Activated naive CD8-positive, alpha-beta T cell treated with anti-CD3 and anti-CD28 coated beads, Interleukin-2, amount 50 U/mL, for 24 hours (primary cell): ENCODE results near the gene BTN3A1.
"Not testable (repeated sequence)": the region's sequence is repeated elsewhere in the genome, so short reads cannot be mapped to it uniquely, and the experiment has no call there.

ENCODE experiments used
- ATAC-seq: fragments of 150-1000 bp; cut with Tn5 transposase; one replicate; pipeline ENCODE4 v1.10.0; 2021
- DNase-seq: peaks from one replicate; pipeline ENCODE4 v3.0.0; 2021
- H3K27ac Mint-ChIP-seq: one replicate; pipeline ENCODE4 v1.8.0; 2021; ENCODE audit warnings: mild to moderate bottlenecking, mixed read lengths
- H3K27me3 Mint-ChIP-seq: one replicate; pipeline ENCODE4 v1.8.0; 2021; ENCODE audit warnings: mixed read lengths
- H3K36me3 Mint-ChIP-seq: one replicate; pipeline ENCODE4 v1.8.0; 2021; ENCODE audit warnings: low read depth, mixed read lengths
- H3K4me1 Mint-ChIP-seq: one replicate; pipeline ENCODE4 v1.8.0; 2021; ENCODE audit warnings: mixed read lengths
- H3K4me3 Mint-ChIP-seq: one replicate; pipeline ENCODE4 v1.8.0; 2021; ENCODE audit warnings: mild to moderate bottlenecking, moderate library complexity, mixed read lengths
- H3K9me3 Mint-ChIP-seq: one replicate; pipeline ENCODE4 v1.8.0; 2021; ENCODE audit warnings: mixed read lengths

The BTN3A1 gene

DNA sequence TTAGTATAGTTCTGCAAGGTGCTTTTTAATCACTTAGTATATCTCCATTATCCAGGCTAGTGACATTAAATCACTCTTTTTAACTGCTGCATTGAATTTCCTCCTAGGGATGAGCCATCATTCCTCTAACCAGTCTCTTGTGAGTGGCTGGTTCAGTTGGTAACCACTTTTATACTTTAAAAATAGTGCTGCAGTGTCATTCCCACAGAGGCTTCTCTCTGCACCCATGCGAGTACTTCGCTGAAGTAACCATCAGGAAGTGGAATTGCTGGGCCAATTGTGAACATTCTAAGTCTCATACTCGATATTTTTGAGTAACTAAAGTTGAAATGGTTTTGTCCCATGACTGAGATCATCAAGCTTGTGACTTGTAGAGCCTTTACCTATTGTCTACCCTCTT, 35.0 kb upstream of the BTN3A1 start:
- H3K27ac Mint-ChIP-seq = peak overlapping the region; percentile 82
- DNase-seq = no peak
- no peak for ATAC-seq
- no peak overlapping the region for H3K4me3 Mint-ChIP-seq
- no peaks in the 10 kb centered on the region for H3K9me3 Mint-ChIP-seq
- no peaks in the 10 kb centered on the region for H3K27me3 Mint-ChIP-seq
- H3K36me3 Mint-ChIP-seq = peaks cover 24% of the 10 kb centered on the region
- peaks cover 56% of the 10 kb centered on the region for H3K4me1 Mint-ChIP-seq

DNA sequence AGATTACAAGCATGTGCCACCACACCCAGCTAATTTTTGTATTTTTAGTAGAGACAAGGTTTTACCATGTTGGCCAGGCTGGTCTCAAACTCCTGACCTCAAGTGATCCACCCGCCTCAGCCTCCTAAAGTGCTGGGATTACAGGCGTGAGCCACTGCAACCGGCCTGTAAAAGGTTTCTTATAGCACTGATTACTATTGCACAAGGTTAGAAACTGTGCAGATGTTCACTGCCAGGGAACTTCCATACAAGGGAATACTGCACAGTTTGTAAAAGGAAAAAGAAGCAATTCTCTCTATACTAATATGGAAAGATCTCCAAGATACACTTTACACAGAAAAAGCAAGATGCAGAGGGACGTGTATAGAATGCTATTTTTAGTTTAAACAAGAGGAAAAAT, 30.3 kb upstream of the BTN3A1 start:
- not testable (repeated sequence) for DNase-seq, H3K9me3 Mint-ChIP-seq, ATAC-seq, H3K27me3 Mint-ChIP-seq, H3K4me3 Mint-ChIP-seq
- Mint-ChIP-seq H3K4me1 (peaks cover 47% of the 10 kb centered on the region), H3K36me3 (peaks cover 55% of the 10 kb centered on the region), H3K27ac (peak overlapping the region; percentile 48)

DNA sequence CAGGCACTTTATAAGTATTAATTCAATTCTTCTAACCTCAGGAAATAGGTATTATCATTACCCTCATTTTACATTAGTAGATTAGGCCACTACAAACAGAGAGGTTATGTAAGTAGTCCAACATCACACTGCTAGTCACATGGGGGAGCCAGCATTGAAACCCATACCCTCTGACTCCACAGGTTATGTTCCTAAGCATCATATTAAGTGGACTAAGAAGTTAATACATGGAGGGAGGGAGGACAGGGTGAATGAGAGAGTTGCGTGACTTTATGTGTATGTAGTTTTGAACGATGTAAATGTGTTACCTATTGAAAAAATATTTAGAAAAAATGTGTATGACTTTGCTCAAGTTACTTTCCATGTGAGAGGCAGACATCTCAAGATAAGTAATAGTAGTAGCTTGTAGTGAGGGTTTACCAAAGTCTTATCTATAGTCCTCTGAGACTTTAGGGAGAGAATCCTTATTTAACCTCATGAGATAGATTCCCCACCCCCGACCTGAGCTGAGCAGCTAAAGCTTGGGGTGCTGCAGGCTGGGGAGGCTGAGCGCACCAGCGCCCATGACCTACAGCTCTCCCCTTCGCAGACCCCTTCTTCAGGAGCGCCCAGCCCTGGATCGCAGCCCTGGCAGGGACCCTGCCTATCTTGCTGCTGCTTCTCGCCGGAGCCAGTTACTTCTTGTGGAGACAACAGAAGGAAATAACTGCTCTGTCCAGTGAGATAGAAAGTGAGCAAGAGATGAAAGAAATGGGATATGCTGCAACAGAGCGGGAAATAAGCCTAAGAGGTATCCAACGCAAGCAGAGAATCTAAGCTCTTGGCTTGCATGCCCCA, 29.5 kb upstream of the BTN3A1 start:
- Mint-ChIP-seq H3K27ac (peak overlapping the region; percentile 29), H3K4me3 (no peak overlapping the region), H3K9me3 (no peaks in the 10 kb centered on the region), H3K36me3 (peaks cover 54% of the 10 kb centered on the region), H3K4me1 (peaks cover 40% of the 10 kb centered on the region), H3K27me3 (no peaks in the 10 kb centered on the region)
- ATAC-seq (no peak), DNase-seq (no peak)

DNA sequence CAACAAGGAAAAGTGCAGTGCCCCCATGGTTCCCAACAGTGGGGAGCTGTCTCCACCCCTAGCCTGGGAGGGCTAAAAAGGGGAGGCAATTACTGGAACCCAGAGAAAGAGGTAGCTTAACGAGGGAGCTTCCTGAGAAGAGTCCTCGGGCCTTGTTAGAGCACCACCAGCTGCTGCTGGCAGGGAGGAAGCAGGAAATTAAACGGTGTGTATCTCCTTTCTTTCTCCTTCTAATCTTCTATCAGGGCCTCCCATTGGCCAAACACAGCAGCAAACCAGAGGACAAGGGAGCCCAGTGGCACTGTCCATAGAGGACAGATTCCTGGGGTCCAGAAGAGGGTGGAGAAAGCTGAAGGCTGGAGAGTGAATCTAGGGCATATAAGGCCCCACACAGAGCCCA, 26.8 kb upstream of the BTN3A1 start:
- peaks cover 25% of the 10 kb centered on the region for H3K4me1 Mint-ChIP-seq
- ATAC-seq (no peak), DNase-seq (no peak)
- no peaks in the 10 kb centered on the region for H3K9me3 Mint-ChIP-seq
- peak overlapping the region; percentile 3 for H3K27ac Mint-ChIP-seq
- peaks cover 39% of the 10 kb centered on the region for H3K36me3 Mint-ChIP-seq
- no peaks in the 10 kb centered on the region for H3K27me3 Mint-ChIP-seq
- no peak overlapping the region for H3K4me3 Mint-ChIP-seq

DNA sequence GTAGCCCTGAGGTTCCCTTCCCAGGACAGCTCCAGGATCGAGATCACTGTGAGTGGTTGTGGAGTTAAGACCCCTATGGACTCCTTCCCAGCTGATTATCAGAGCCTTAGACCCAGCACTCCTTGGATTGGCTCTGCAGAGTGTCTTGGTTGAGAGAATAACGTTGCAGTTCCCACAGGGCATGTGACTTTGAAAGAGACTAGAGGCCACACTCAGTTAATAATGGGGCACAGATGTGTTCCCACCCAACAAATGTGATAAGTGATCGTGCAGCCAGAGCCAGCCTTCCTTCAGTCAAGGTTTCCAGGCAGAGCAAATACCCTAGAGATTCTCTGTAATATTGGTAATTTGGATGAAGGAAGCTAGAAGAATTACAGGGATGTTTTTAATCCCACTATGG, 24.4 kb upstream of the BTN3A1 start:
- Mint-ChIP-seq H3K4me1 (peaks cover 29% of the 10 kb centered on the region), H3K36me3 (peaks cover 30% of the 10 kb centered on the region)

DNA sequence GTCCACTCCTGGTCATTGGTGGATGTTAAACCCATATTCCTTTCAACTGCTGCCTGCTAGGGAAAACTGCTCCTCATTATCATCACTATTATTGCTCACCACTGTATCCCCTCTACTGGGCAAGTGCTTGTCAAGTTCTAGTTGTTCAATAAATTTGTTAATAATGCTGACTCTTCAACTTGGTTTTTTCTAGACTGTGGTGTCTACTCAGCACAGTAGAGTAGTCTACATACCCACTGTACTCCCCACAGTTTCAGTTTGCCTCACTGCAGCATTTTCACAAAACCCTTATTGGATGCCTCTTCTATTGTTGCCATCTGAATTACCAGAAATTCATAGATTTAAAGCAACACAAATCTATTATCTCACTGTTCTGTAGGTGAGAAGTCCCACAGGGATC, 23.9 kb upstream of the BTN3A1 start:
- peaks cover 31% of the 10 kb centered on the region for H3K4me1 Mint-ChIP-seq
- not testable (repeated sequence) for ATAC-seq, H3K4me3 Mint-ChIP-seq

More for the DNA sequence above, 24.4 kb upstream of the BTN3A1 start:
- no peak overlapping the region for H3K4me3 Mint-ChIP-seq
- H3K27ac Mint-ChIP-seq = no peak overlapping the region
- H3K27me3 Mint-ChIP-seq = no peaks in the 10 kb centered on the region
- ATAC-seq = no peak
- no peak for DNase-seq
- no peaks in the 10 kb centered on the region for H3K9me3 Mint-ChIP-seq

DNA sequence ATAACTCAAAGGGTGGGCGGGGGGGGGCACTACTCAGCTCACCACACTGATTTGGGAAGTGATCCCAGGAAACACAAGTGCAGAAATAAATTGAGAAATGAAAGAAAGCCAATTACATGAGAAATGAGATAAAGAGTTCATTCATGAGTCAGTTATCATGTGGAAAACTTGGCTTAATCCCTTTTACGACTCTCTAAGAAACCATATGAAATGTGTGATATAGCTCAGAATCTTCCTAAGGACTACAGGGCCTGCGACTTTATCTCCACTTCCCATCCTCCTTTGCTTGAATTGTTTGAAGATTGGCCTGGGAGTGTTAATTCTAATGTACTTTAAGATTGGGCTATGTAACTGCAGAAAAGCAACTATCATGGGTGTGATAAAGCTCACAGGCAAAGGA, 22.8 kb upstream of the BTN3A1 start:
- Mint-ChIP-seq H3K4me3 (no peak overlapping the region), H3K27me3 (no peaks in the 10 kb centered on the region), H3K4me1 (peaks cover 34% of the 10 kb centered on the region), H3K9me3 (no peaks in the 10 kb centered on the region), H3K27ac (no peak overlapping the region), H3K36me3 (peaks cover 16% of the 10 kb centered on the region)
- no peak for ATAC-seq
- no peak for DNase-seq

More for the DNA sequence above, 23.9 kb upstream of the BTN3A1 start:
- H3K27me3 Mint-ChIP-seq, DNase-seq, H3K9me3 Mint-ChIP-seq, H3K27ac Mint-ChIP-seq: not testable (repeated sequence)
- H3K36me3 Mint-ChIP-seq = peaks cover 26% of the 10 kb centered on the region

DNA sequence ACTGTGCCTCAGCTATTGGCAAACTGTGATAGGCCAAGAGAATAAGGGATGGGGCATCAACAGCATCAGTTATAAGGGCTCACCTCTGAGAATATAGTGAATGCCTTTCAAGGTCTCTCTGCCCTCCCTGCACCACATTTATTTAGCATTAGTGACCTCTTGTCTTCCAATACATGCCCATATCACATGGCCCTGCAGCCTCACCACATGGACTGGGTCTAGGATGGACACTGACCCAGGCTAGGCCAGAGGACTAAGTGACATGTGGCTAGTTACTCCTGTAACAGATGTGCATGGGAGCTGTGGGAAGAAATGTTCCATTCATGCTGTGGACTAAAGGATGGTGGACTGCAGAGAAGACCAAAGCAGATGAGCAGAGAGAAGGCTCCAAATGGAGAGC, 22.3 kb upstream of the BTN3A1 start:
- peaks cover 33% of the 10 kb centered on the region for H3K4me1 Mint-ChIP-seq
- H3K27me3 Mint-ChIP-seq = no peaks in the 10 kb centered on the region
- DNase-seq = no peak
- no peak overlapping the region for H3K4me3 Mint-ChIP-seq
- H3K36me3 Mint-ChIP-seq = peaks cover 11% of the 10 kb centered on the region
- ATAC-seq = no peak
- no peak overlapping the region for H3K27ac Mint-ChIP-seq
- no peaks in the 10 kb centered on the region for H3K9me3 Mint-ChIP-seq

DNA sequence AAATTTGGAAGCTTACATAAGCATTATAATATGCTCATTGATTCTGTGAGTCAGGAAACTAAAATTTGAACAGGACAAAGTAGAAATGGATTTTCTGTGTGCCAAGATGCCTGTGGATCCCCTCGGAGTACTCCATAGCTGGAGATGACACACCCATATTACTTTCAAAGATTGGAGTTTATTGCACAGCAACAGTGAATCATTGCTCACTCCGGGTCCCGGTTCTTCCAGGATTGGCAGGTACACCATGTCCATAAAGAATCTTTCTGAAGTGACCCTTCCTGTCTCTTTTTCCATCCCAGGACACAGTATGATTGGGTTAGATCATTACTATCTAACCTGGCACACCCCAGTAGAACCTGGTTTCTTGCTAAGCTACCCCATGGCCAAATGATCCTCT, 21.8 kb upstream of the BTN3A1 start:
- no peak overlapping the region for H3K4me3 Mint-ChIP-seq
- peaks cover 9% of the 10 kb centered on the region for H3K36me3 Mint-ChIP-seq
- H3K27ac Mint-ChIP-seq = no peak overlapping the region
- no peaks in the 10 kb centered on the region for H3K27me3 Mint-ChIP-seq
- peaks cover 37% of the 10 kb centered on the region for H3K4me1 Mint-ChIP-seq
- DNase-seq (no peak), ATAC-seq (no peak)
- H3K9me3 Mint-ChIP-seq = no peaks in the 10 kb centered on the region

DNA sequence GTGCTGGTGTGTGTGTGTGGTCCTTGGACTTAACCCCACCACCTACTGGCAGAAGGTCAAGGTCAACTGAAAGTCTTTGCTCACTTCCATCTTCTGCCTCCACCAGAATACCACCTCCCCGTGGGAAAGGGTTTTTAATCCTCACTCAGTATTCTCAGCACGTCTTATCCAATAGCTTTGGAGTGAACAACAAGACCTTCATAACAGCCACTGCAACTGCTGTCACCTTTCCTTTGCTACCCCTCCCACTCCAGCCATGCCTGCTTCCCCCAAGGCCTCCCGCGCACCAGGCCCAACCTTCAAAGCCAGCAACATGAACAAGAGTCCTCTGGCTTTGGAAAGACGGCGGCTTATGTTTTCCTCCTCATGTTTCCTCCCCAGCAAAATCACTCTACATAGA, 20.0 kb upstream of the BTN3A1 start:
- no peaks in the 10 kb centered on the region for H3K27me3 Mint-ChIP-seq
- no peak overlapping the region for H3K27ac Mint-ChIP-seq
- no peaks in the 10 kb centered on the region for H3K9me3 Mint-ChIP-seq
- H3K4me3 Mint-ChIP-seq = peak overlapping the region; percentile 95
- DNase-seq (no peak), ATAC-seq (no peak)
- H3K36me3 Mint-ChIP-seq = peaks cover 2% of the 10 kb centered on the region
- peaks cover 42% of the 10 kb centered on the region for H3K4me1 Mint-ChIP-seq

DNA sequence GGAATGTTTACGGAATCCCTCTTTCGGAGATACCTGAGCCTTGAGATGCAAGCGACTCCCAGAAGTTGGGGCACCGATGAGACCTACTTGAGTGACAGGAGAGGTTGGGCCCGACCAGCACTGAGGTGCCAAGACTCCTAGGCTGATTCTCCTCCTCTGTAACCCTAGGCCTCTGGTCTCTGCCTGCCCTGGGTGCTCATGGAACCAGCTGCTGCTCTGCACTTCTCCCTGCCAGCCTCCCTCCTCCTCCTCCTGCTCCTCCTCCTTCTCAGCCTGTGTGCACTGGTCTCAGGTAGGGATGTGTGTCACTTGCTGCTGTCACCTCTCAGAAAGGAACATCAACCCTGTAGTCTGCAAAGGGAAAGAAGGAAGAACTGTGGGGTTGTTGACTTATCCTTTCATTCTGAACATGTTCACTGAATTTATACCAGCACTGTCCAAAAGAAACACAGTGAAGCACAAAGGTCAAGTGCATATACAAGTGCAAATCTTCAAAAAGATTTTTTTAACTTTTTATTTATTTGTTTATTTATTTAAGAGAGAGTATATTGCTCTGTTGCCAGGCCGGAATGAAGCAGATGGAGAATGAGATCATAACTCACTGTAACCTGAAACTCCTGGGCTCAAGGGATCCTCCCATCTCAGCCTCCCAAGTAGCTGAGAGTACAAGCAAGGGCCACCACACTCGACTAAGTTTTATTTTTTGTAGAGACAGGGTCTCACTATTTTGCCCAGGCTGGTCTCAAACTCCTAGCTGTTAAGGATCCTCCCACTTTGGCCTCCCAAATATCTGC, 18.3 kb upstream of the BTN3A1 start:
- peak; percentile 25 for ATAC-seq
- Mint-ChIP-seq H3K36me3 (peaks cover 8% of the 10 kb centered on the region), H3K4me1 (peaks cover 44% of the 10 kb centered on the region), H3K4me3 (peak overlapping the region; percentile 95), H3K27me3 (no peaks in the 10 kb centered on the region), H3K9me3 (no peaks in the 10 kb centered on the region), H3K27ac (peak overlapping the region; percentile 95)
- no peak for DNase-seq

DNA sequence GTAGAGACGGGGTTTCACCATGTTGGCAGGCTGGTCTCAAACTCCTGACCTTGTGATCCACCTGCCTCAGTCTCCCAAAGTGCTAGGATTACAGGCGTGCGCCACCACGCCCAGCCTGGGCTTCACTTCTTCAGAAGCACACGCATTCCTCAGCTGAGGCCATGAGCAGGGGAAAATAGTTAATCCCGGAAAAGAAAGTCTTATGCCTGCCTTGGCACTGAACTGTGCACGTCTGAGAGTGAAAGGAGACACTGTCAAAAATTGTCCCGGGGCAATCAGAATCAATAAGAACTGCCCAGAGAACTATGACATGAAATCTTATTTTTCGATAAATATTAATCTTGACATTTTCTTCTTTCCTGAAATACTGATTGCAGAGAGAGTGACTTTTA, 16.3 kb upstream of the BTN3A1 start:
- Mint-ChIP-seq H3K9me3 (no peaks in the 10 kb centered on the region), H3K27ac (no peak overlapping the region), H3K4me1 (peaks cover 49% of the 10 kb centered on the region), H3K27me3 (no peaks in the 10 kb centered on the region), H3K4me3 (no peak overlapping the region), H3K36me3 (peaks cover 18% of the 10 kb centered on the region)
- no peak for DNase-seq
- no peak for ATAC-seq

DNA sequence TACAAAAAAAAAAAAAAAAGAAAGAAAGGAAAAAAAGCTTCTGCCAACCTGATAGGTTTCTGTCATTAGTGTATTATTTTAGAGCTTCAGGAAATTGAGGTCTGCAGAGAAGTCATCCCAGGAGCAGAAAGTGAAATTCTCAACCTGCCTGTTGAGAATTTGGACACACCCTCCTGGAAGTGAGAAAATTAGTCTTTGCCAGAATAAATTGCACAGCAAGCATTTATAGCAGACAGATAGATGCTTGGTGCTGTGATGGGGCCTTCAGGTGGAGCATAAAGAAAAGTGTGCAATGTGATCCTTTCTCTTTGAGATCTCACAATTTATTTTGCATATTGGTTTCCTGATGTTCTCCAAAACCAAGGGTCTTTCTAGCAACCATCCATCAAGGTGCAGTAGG, 14.5 kb upstream of the BTN3A1 start:
- ATAC-seq (no peak), DNase-seq (no peak)
- no peak overlapping the region for H3K27ac Mint-ChIP-seq
- no peaks in the 10 kb centered on the region for H3K9me3 Mint-ChIP-seq
- peaks cover 37% of the 10 kb centered on the region for H3K4me1 Mint-ChIP-seq
- H3K4me3 Mint-ChIP-seq = no peak overlapping the region
- H3K36me3 Mint-ChIP-seq = peaks cover 22% of the 10 kb centered on the region
- no peaks in the 10 kb centered on the region for H3K27me3 Mint-ChIP-seq

DNA sequence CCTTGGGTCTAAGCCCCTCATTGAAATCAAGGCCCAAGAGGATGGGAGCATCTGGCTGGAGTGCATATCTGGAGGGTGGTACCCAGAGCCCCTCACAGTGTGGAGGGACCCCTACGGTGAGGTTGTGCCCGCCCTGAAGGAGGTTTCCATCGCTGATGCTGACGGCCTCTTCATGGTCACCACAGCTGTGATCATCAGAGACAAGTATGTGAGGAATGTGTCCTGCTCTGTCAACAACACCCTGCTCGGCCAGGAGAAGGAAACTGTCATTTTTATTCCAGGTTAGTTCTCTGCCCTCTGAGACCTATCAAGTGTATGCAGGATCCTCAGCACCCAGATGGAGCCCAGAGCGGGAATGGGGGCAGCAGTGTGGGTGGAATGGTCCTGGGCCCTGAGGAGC, 14.1 kb upstream of the BTN3A1 start:
- Mint-ChIP-seq H3K27me3 (no peaks in the 10 kb centered on the region), H3K4me1 (peaks cover 34% of the 10 kb centered on the region), H3K9me3 (no peaks in the 10 kb centered on the region), H3K27ac (no peak overlapping the region), H3K4me3 (no peak overlapping the region), H3K36me3 (peaks cover 23% of the 10 kb centered on the region)
- DNase-seq = no peak
- ATAC-seq = no peak

DNA sequence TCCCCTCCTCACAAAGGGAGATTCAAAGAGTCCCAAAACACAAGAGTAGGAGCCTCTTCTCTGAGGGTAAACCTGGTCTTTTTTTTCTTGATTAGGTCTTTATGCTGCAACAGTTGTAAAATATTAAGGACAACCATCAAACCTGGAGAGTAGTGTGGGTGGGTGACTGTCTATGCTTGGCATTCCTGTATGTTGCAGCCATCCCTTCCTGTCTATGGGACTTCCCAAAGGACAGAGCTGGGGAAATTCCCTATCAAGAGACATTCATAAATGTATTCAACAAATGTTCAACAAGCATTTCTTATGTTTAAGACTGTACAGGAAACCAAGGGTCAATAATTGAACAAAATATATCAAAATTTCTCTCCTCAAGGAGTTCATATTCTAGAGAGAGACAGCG, 13.6 kb upstream of the BTN3A1 start:
- DNase-seq (no peak), ATAC-seq (no peak)
- H3K4me3 Mint-ChIP-seq = no peak overlapping the region
- H3K27ac Mint-ChIP-seq = no peak overlapping the region
- peaks cover 27% of the 10 kb centered on the region for H3K36me3 Mint-ChIP-seq
- no peaks in the 10 kb centered on the region for H3K27me3 Mint-ChIP-seq
- H3K4me1 Mint-ChIP-seq = peaks cover 33% of the 10 kb centered on the region
- no peaks in the 10 kb centered on the region for H3K9me3 Mint-ChIP-seq
